Lower lobe of right lung (tissue), 2 donors: ENCODE measurements around the gene FAM222B. TPM values are rescaled to one million over a fixed set of nuclear protein-coding genes. Genes with fewer than 3 reads are reported as not detected.
A peak's percentile ranks its signal among the peaks of the same experiment; 100 is the strongest.

Experiments used
- ATAC-seq, 2 donors: fragments of 200-7000 bp; cut with Tn5 transposase; one replicate each; pipeline ENCODE4 v1.9.1; 2020 to 2022; ENCODE audit warnings: mild to moderate bottlenecking in 2 of 2, moderate library complexity in 2 of 2
- DNase-seq: peaks from one replicate; pipeline ENCODE4 v3.0.0-alpha.2; 2020
- H3K27ac ChIP-seq: fragments of 200-600 bp; one replicate; pipeline ENCODE4 v1.8.0; 2022
- H3K27me3 ChIP-seq: fragments of 200-600 bp; one replicate; pipeline ENCODE4 v1.8.0; 2022; ENCODE audit warnings: low read depth
- H3K36me3 ChIP-seq: fragments of 200-600 bp; one replicate; pipeline ENCODE4 v1.8.0; 2022; ENCODE audit warnings: mild to moderate bottlenecking
- H3K4me1 ChIP-seq: fragments of 200-600 bp; one replicate; pipeline ENCODE4 v1.8.0; 2022
- H3K4me3 ChIP-seq: fragments of 200-600 bp; one replicate; pipeline ENCODE4 v1.8.0; 2022; ENCODE audit warnings: mild to moderate bottlenecking
- H3K9me3 ChIP-seq: fragments of 200-600 bp; one replicate; pipeline ENCODE4 v1.8.0; 2022
- CTCF ChIP-seq: fragments of 200-600 bp; IDR thresholded peaks from one replicate; pipeline ENCODE4 v1.8.0; 2022; ENCODE audit warnings: antibody characterized with exemption, mild to moderate bottlenecking
- intact Hi-C: fragments of 100-400 bp; cut with DNase I; formaldehyde crosslinking; loops from one replicate; pipeline ENCODE4 v1.11.0; 2022
- total RNA-seq: library from RNA; stranded (reverse); fragmentation: NEBNext Ultra II Directional; extraction: Animal tissue kit (Norgen Biotek cat#: 25700); gene quantifications from one replicate; pipeline ENCODE4 v1.2.1, GENCODE V29; 2021
- donor health status: DM: no; HTN: yes; CAD: no; lungs with severe emphysema.

The FAM222B gene
- total RNA-seq, 1 donor from 2014 or later: 21.7 TPM

- no peak for ATAC-seq
- H3K27me3 ChIP-seq: no peaks in the 10 kb centered on the region
- peaks cover 7% of the 10 kb centered on the region for H3K4me1 ChIP-seq
- H3K36me3 ChIP-seq: peaks cover 53% of the 10 kb centered on the region
- no peak for TF ChIP-seq CTCF
- intact Hi-C loops: no loop called here
- no peak overlapping the region for H3K27ac ChIP-seq
- H3K4me3 ChIP-seq: no peak overlapping the region
- no peak for DNase-seq
- H3K9me3 ChIP-seq: no peaks in the 10 kb centered on the region
Observed at GRCh38 chr17:28860363-28860808, 17.8 kb upstream of the FAM222B start.

- H3K36me3 ChIP-seq: peaks cover 53% of the 10 kb centered on the region
- intact Hi-C loops: no loop called here
- DNase-seq: peak; percentile 3
Observed at GRCh38 chr17:28858801-28859355, 16.3 kb upstream of the FAM222B start.

GRCh38 chr17:28857905-28858800 lies 15.6 kb upstream of the FAM222B start:
- Histone ChIP-seq H3K27me3 (no peaks in the 10 kb centered on the region), H3K4me3 (no peak overlapping the region), H3K27ac (no peak overlapping the region), H3K9me3 (no peaks in the 10 kb centered on the region), H3K36me3 (peaks cover 53% of the 10 kb centered on the region), H3K4me1 (peaks cover 16% of the 10 kb centered on the region)
- no peak for ATAC-seq
- DNase-seq: peak; percentile 12
- TF ChIP-seq CTCF: no peak
- intact Hi-C loops: no loop called here

More at GRCh38 chr17:28858801-28859355, 16.3 kb upstream of the FAM222B start:
- Histone ChIP-seq H3K9me3 (no peaks in the 10 kb centered on the region), H3K4me3 (no peak overlapping the region), H3K4me1 (peaks cover 16% of the 10 kb centered on the region), H3K27ac (no peak overlapping the region), H3K27me3 (no peaks in the 10 kb centered on the region)
- ATAC-seq: no peak
- no peak for TF ChIP-seq CTCF

- Histone ChIP-seq H3K27me3 (no peaks in the 10 kb centered on the region), H3K9me3 (no peaks in the 10 kb centered on the region), H3K27ac (no peak overlapping the region), H3K36me3 (peaks cover 50% of the 10 kb centered on the region), H3K4me3 (no peak overlapping the region), H3K4me1 (peaks cover 16% of the 10 kb centered on the region)
- intact Hi-C loops: no loop called here
- DNase-seq (peak; percentile 3), ATAC-seq (no peak)
- TF ChIP-seq CTCF: no peak
Observed at GRCh38 chr17:28856028-28856574, 13.5 kb upstream of the FAM222B start.

- no peak for TF ChIP-seq CTCF
- peaks cover 16% of the 10 kb centered on the region for H3K4me1 ChIP-seq
- intact Hi-C loops: no loop called here
- H3K9me3 ChIP-seq: no peaks in the 10 kb centered on the region
- H3K27me3 ChIP-seq: no peaks in the 10 kb centered on the region
- peak overlapping the region; percentile 77 for H3K27ac ChIP-seq
- peak overlapping the region; percentile 71 for H3K4me3 ChIP-seq
- DNase-seq (no peak), ATAC-seq (no peak)
- peaks cover 43% of the 10 kb centered on the region for H3K36me3 ChIP-seq
Observed at GRCh38 chr17:28855336-28855679, 12.7 kb upstream of the FAM222B start.
